Activated naive CD4-positive, alpha-beta T cell treated with Interleukin-2 at 50 U/mL for 16 hours (primary cell): Measurements from ENCODE around the gene ZNF444.

Experiments used
- DNase-seq: peaks from one replicate; pipeline ENCODE4 v3.0.0-alpha.2; 2020

ZNF444 gene

DNA sequence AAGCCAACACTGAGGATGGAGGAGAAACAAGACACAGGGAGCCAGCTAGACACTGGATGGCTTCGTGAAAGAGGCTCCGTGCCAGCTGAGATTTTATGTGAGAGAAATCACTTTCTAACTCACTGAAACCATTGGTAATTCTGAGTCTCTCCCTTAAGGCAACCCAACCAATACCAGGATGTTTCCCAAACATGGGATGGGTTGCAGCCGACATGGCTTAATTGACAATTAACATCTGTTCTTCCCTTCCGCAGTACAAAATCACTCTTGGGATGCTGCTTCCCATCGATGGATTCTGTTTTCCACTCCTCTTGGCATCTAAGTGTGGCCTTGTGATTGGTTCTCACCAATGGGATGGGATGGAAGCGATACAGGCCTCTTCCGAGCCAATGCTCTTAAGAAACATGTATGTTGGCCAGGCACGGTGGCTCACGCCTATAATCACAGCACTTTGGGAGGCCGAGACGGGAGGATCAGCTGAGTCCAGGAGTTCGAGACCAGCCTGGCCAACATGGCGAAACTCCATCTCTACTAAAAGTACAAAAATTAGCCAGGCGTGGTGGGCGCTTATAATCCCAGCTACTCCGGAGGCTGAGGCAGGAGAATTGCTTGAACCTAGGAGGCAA, 17.7 kb upstream of the ZNF444 start:
- no peak for DNase-seq

DNA sequence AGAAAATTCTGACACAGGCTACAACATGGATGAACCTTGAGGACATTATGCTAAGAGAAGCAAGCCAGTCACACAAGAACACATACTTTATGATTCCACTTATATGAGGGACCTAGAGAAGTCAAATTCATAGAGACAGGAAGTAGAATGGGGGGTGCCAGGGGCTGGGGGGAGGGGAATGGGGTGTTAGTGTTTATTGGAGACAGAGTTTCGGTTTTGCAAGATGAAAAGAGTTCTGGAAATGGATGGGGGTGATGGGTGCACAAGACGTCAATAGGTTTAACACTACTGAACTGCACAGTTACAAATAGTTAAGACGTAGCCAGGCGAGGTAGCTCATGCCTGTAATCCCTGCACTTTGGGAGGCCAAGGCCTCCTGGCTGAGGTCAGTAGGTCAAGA, 16.5 kb upstream of the ZNF444 start:
- DNase-seq: no peak

- no peak for DNase-seq
Observed at GRCh38 chr19:56125806-56126590, 15.1 kb upstream of the ZNF444 start.

DNA sequence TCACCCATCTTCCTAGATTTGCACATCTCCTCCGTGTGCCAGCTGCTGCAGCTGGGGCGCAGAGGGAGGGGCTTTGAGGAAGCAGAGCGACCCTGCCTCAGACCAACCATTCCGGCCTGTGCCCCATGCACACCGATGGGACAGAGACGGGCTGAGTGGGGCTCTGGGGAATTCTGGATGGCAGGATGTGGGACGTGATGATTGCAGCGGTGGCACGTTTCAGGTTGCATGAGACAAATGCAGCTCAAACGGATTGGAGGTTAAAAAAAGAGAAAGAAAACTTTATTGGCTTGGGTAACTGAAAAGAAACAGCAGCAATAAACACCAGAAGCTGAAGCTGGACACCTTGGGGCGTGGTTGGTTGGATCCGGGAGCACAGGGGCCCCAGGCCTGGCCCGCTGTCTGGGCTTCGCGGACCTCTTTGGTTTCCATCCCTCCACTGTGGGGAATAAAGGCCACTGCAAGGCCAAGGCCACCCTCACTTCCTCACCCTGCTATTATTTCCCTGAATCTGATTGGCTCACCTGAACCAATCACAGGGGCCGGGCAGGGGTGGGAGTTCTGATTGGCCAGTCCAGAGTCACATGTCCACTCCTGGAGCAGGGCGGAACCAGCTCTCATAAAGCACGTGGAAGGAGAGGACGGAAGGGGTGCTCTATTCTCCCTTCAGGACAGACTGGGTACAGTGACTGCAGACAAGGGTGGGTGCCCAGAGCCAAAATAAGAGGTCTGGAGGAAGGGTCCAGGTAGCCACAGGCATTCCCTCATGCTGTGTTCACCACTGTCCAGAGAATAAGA, 13.9 kb upstream of the ZNF444 start:
- no peak for DNase-seq

- no peak for DNase-seq
Observed at GRCh38 chr19:56130006-56130405, 11.1 kb upstream of the ZNF444 start.

- no peak for DNase-seq
Observed at GRCh38 chr19:56131651-56132050, 9.4 kb upstream of the ZNF444 start.

GRCh38 chr19:56132316-56132822, 8.7 kb upstream of the ZNF444 start:
- DNase-seq: no peak

GRCh38 chr19:56133858-56134653, 7.0 kb upstream of the ZNF444 start:
- DNase-seq: no peak

- DNase-seq: no peak
Observed at GRCh38 chr19:56134654-56134921, 6.5 kb upstream of the ZNF444 start.

DNA sequence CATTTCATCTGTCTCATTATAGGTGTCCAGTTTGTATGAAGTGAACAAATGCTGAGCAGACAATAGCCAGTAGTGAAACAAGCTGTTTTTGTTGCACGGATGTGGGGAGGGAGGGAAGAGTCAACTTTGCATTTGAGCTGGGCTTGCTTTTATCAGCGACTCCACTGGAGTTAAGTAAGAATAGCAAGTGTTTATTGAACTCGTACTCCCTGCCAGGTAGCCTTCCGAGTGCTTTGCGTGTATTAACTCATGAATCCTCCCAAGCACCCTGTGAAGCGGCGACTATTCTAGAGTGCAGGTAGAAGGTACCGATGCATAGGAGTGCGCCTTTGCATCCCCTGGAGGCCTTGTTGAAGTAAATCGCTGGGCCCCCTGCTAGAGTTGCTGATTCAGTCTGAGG, 4.7 kb upstream of the ZNF444 start:
- no peak for DNase-seq

DNA sequence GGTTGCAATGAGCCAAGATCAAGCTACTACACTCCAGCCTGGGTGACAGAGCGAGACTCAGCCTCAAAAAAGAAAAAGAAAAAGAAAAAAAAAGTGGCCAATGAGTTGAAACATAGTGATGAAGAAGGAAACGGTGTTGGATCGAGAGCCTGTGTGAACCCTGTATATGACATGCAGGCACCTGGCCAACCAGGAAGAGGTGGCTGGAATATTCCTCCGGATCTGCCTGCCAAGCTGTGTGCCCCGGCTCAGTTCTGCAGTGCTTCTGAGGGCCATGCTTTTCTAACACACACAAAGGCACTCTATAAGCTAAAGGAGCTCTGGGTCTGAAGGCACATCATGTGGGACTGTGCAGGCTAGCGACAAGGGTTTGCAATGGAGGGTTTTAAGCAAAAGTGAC, 3.7 kb upstream of the ZNF444 start:
- DNase-seq: no peak

- DNase-seq: no peak
Observed at GRCh38 chr19:56138069-56138468, 3.0 kb upstream of the ZNF444 start.

DNA sequence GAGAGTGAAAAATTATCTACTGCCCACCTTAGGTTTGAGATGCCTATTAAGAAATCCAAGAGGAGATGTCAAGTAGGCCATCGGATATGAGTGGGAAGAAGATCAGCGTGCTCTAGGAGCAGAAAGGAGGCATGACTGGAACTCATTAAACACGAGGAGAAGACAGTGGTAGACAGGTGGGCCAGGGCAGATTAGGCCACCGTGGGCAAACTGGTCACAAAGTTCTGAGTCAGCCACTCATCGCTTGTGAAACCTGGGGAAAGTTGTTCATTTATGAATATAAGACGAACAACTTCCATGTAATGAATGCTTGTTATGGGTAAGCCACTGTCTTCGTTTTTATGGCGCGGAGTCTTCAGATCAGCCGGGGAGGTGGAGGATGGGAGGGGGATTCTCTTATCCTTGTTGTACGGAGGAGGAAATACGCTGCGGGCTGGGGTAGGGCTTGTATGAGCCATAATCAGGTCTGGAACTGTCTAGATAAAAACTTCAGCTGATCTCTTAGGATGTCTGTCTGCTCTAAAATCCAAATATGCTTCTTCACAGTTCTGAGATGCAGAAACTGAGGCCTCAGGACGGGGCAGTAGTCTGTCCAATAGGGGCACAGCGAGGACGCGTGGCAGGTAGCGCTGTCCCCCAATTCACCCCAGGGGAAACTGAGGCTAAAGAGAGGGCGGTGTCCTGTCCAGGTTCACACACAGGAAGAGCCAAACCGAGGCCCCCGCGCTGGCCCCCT, 1.1 kb upstream of the ZNF444 start:
- DNase-seq: no peak

- peak; percentile 21 for DNase-seq
Observed at GRCh38 chr19:56141417-56141993, 418 bp downstream of the ZNF444 start.

GRCh38 chr19:56142087-56142787, 1.1 kb downstream of the ZNF444 start:
- DNase-seq: no peak

DNA sequence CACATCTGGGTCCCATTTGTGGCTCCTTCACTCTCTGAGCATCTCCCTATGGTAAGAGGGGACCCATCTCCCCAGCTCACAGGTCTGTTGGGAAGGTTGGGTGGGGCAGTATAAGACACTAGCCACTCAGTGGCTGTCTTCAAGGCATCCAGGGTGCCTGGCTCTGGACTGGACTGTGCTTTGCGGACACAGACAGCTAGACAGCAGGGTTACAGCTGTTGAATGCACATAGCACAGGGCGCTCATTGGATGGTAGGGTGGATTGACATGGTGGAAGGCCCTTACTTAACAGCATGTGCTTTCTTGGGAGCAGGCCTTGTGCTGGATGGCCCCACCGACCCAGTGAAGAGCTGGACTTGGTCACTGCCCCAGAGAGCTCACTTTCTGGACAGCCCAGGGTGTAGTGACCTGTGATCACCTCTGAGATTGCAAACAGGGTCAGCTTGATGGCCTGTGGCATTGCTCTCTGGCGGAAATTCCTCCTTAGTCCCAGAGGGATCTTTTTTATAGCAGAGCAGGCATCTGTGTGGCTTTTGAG, 1.9 kb downstream of the ZNF444 start:
- no peak for DNase-seq

DNA sequence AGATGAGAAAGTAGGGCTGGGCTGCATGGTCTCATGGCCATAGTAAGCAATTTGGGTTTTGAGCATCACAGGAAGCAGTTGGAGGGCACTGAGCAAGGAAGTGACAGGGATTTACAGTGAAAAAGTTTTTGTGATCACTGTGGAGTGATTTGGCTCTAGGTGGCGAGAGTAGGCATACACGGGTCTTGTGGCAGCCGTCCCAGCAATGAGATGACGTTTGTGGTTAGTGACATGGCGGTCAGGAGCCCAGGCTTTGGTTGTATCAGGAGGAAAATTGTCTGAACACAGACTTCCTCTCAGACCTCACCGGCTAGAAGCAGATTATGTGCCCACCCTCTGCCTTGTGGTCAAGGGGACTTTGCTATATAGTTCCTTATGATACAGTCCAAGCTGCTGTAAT, 3.3 kb downstream of the ZNF444 start:
- DNase-seq: no peak

- no peak for DNase-seq
Observed at GRCh38 chr19:56144831-56145230, 3.7 kb downstream of the ZNF444 start.

- no peak for DNase-seq
Observed at GRCh38 chr19:56145698-56146097, 4.6 kb downstream of the ZNF444 start.

- DNase-seq: no peak
Observed at GRCh38 chr19:56146904-56147303, 5.8 kb downstream of the ZNF444 start.

DNA sequence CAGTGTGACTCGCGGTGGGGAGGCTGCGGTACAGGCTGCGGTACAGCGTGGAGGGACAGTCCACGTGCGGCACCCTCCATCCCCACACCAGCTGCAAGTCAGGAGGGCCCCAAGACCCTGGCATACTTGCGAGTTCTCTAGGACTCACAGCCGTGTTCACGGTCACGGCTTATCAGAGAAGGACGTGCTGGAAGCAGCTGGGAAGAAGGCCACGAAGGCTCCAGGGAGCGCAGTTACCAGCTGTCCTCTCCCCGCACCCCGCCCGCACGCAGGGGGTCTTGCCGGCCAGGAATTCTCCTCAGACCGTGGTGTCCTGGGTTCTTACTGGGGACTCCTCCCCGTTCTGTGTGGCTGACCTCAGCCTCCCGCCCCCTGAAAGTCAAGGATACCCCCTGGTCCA, 6.2 kb downstream of the ZNF444 start:
- DNase-seq: no peak
